GM19397 (cell line): ENCODE measurements around the gene OPRL1.
"Not testable (repeated sequence)": the region's sequence is repeated elsewhere in the genome, so short reads cannot be mapped to it uniquely, and the experiment has no call there.

ENCODE experiments used
- ATAC-seq: cut with Tn5 transposase; IDR thresholded peaks from one replicate; pipeline ENCODE4 v1.9.1; 2021; ENCODE audit warnings: mild to moderate bottlenecking, moderate library complexity; ENCODE audit not compliant: unreplicated experiment

The OPRL1 gene

DNA sequence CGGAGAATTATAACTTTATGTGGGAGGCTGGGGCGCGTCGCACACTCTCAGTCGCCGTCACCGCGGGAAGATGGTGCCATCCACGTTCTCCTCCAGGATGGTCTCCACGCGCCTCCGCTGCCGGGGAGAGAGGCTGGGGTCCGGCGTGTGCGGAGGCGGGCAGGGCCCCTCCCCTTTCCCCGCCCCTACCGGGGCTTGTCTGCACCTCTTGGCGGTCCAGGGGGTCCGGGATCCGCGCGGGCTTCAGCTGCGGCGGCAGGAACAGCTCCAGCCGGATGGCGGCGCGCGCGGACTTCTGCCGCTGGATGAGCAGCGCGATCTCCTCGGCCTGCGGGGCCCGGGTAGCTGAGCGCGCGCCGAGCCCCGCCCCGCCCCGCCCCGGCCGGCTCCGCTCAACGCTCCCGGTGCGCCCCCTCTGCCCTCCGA lies 3.5 kb downstream of the OPRL1 start:
- ATAC-seq = no peak

GRCh38 chr20:64083804-64084684 lies 4.2 kb downstream of the OPRL1 start, which contains the start of gene LKAAEAR1:
Gene LKAAEAR1 (minus strand): TSS chr20:64084398. CDS start chr20:64084219, 179 bp downstream.
- no peak for ATAC-seq

- no peak for ATAC-seq
Measured at GRCh38 chr20:64084685-64085152, 4.8 kb downstream of the OPRL1 start.

GRCh38 chr20:64086801-64087200 lies 6.9 kb downstream of the OPRL1 start:
- ATAC-seq = no peak

DNA sequence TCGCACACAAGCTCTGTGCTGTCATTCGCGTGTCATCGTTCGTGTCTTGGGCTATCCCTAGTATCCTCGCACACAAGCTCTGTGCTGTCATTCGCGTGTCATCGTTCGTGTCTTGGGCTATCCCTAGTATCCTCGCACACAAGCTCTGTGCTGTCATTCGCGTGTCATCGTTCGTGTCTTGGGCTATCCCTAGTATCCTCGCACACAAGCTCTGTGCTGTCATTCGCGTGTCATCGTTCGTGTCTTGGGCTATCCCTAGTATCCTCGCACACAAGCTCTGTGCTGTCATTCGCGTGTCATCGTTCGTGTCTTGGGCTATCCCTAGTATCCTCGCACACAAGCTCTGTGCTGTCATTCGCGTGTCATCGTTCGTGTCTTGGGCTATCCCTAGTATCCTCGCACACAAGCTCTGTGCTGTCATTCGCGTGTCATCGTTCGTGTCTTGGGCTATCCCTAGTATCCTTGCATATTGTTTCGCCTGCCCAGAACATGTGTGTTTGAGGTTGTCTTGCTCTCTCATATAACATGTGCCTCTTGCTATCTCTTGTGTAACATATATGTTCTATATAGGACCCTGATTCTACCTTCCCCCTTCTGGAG lies 7.4 kb downstream of the OPRL1 start:
- ATAC-seq = not testable (repeated sequence)

DNA sequence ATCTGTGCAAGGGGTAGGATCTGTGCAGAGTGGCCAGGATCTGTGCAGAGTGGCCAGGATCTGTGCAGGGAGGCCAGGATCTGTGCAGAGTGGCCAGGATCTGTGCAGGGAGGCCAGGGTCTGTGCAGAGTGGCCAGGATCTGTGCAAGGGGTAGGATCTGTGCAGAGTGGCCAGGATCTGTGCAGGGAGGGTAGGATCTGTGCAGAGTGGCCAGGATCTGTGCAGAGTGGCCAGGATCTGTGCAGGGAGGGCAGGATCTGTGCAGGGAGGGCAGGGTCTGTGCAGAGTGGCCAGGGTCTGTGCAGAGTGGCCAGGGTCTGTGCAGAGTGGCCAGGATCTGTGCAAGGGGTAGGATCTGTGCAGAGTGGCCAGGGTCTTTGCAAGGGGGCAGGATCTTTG lies 8.7 kb downstream of the OPRL1 start:
- not testable (repeated sequence) for ATAC-seq

DNA sequence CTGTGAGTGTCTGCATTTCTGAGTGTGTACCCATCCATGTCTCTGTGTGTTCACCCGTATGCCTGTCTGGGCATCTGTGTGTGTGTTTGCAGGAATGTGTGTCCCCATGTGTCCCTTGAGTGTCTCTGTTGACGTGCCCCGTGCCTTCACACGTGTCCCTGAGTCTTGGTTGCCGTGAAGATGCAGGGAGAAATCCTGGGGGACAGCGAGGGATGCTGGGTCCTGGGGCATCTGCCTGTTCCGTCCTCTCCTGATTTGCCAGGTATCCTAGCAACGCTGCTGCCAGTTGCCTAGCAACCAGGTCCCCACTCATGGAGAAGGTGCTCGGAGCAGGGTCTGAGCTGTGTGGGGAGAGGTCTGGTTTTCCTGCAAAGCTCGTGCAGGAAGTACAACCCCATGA lies 10.3 kb downstream of the OPRL1 start:
- no peak for ATAC-seq

DNA sequence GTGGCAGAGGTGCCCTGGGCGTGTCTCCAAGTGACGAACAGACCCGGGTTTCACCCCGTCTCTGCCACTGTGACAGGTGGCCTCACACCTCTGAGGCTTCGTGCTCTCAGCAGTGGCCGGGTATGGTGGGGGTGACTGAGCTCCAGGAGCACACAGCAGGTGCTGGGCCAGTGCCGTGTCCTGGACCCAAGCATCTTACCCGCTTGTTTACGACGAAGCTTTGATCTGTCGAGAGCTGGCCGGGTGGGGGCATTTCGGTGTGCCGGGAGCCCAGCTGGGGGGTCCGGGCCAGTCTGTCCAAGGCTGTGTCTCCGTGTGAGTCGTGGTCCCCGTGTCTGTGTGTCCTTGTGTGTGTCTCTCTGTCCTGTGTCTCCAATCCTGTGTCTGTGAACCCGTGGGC lies 11.5 kb downstream of the OPRL1 start:
- ATAC-seq = no peak

GRCh38 chr20:64091770-64092169 lies 11.9 kb downstream of the OPRL1 start:
- ATAC-seq = no peak

- ATAC-seq = no peak
Measured at GRCh38 chr20:64092258-64093012, 12.6 kb downstream of the OPRL1 start.

DNA sequence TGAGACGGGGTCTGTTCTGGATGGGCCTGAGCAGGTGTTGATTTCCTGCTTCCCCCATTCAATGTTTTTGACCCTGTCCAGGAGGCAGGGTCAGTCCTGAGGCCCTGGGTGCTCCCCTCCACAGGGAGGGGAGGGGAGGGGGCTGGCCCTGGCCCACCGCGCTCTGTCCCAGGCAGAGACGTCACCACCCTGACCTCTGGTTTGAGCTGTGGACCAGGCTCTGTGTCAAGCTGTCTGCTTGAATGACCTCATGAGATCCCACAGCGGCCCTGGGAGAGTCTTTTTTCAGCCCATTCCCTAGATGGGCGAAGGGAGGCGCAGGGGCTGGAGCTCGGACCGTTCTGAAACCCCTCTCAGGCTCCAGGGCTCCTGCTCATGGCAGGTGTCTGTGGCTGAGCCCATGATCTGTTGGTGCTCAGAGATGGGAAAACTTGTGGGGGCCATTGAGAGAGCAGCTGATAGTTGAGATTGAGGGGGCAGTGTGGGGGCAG lies 13.2 kb downstream of the OPRL1 start:
- ATAC-seq = no peak

DNA sequence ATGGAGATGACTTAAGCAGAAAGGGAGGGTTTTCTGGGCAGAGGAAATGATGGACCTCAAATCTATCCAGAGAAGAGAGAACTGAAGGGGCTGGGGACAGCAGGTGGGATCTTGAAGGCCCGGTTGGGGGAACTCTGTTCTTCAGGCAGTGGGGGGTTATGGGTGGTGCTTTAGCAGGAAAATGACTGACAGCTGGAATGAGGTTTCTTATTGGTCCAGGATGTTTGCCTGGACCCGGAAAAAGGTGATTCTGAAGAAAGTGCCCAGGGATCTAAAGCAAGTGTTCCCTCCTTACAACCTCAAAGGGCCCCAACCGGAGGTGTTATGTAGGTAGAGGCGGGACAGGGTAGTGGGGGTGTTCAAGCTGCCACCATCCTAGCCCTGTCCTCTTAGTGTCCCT lies 15.6 kb downstream of the OPRL1 start:
- no peak for ATAC-seq

GRCh38 chr20:64095927-64096326 lies 16.0 kb downstream of the OPRL1 start:
- no peak for ATAC-seq

GRCh38 chr20:64096535-64096934 lies 16.7 kb downstream of the OPRL1 start:
- no peak for ATAC-seq

DNA sequence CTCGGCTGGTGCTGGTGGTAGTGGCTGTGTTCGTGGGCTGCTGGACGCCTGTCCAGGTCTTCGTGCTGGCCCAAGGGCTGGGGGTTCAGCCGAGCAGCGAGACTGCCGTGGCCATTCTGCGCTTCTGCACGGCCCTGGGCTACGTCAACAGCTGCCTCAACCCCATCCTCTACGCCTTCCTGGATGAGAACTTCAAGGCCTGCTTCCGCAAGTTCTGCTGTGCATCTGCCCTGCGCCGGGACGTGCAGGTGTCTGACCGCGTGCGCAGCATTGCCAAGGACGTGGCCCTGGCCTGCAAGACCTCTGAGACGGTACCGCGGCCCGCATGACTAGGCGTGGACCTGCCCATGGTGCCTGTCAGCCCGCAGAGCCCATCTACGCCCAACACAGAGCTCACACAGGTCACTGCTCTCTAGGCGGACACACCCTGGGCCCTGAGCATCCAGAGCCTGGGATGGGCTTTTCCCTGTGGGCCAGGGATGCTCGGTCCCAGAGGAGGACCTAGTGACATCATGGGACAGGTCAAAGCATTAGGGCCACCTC lies 18.7 kb downstream of the OPRL1 start:
- no peak for ATAC-seq

- ATAC-seq = no peak
Measured at GRCh38 chr20:64099086-64099786, 19.4 kb downstream of the OPRL1 start.

DNA sequence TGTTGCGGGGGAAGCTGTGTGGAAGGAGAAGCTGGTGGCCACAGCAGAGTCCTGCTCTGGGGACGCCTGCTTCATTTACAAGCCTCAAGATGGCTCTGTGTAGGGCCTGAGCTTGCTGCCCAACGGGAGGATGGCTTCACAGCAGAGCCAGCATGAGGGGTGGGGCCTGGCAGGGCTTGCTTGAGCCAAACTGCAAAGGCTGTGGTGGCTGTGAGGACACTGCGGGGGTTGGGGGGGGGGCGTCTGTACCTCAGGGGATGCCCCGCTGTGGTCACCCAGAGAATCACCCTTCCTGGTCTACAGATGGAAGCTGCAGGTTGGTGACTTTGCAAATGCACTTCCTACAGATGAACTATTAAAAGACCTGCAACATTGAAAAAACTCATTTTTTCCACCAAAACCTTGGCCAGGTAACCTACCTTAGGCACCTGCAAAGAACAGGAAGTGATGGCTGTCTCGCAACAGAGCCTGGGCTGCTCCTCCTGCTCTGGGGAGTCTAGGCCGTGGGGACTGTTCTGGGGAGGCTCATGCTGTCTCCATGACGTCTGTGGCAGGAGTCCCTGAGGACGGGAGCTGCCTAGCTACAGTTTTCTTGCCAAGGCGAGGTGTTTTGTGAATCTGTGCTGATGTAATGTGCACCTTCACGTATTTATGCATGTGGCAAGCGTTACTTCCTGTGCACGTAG lies 20.1 kb downstream of the OPRL1 start:
- no peak for ATAC-seq

DNA sequence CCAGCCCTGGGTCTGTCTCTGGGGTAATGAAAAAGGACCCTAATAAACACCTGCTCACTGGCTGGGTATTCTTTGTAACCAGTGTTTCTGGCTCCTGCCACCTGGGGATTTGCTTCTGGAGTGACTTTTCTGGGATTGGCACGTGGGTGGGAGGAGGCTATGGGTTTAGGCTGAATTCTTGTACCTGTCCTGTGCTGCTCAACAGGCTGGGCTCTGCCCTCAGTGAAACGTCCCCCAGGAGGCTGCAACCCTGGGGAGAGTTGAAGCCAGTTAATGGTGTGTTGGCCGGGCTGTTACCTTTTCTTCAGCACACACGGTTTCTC lies 20.6 kb downstream of the OPRL1 start:
- ATAC-seq = no peak

DNA sequence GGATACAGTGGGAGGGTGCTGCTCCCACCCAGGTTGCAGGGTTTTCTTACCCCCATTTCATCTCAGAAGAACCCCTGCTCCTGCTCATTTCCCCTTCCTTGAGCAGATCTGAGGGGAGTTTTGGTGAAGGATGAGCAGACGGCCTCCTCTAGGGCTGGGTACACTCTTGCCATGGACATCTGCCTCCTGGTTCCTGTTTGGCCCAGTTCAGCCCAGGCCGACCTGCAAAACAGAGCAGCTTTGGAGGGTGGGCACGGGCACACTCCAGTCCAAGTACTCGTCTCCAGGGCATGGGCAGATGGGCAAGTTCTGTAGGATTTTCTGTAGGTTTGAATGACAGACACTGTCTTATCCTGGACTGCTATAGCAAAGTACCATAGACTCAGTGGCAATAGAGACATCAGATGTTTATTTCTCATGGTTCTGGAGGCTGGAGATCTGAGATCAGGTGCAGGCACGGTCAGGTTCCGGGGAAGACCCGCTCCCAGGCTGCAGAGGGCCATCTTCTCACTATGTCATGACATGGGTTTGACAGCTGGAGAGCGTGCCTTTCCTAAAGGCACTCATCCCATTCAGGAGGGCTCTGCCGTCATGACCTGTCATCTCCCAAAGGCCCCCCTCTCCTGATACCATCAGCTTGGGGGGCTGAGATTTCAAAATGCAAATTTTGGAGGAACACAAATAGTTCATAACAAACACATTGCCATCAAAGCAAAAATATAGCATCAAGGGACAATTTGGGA lies 21.2 kb downstream of the OPRL1 start:
- ATAC-seq = no peak
